Activated T-cell treated with anti-CD3 and anti-CD28 coated beads, Interleukin-2, amount 50 U/mL, for 1 hour (primary cell): ENCODE results near the gene ASL.
"Not testable (repeated sequence)": the region's sequence is repeated elsewhere in the genome, so short reads cannot be mapped to it uniquely, and the experiment has no call there.

ENCODE experiments used
- DNase-seq: peaks from one replicate; pipeline ENCODE4 v3.0.0-alpha.2; 2020

Gene ASL

GRCh38 chr7:66075590-66076461, at the start of gene ASL:
TSS of gene ASL (plus strand) at chr7:66075819. CDS start at chr7:66076082, 263 bp downstream.
- peak; percentile 88 for DNase-seq

- DNase-seq = not testable (repeated sequence)
Measured at GRCh38 chr7:66028342-66028741, 47.3 kb upstream of the ASL start.

GRCh38 chr7:66033471-66034385, 41.9 kb upstream of the ASL start:
- DNase-seq = no peak

GRCh38 chr7:66034436-66035010, 41.1 kb upstream of the ASL start:
- DNase-seq = not testable (repeated sequence)

GRCh38 chr7:66036382-66036781, 39.2 kb upstream of the ASL start:
- no peak for DNase-seq

GRCh38 chr7:66036788-66037187, 38.8 kb upstream of the ASL start:
- no peak for DNase-seq

- no peak for DNase-seq
Measured at GRCh38 chr7:66039094-66039670, 36.4 kb upstream of the ASL start.

- peak; percentile 32 for DNase-seq
Measured at GRCh38 chr7:66043681-66044497, 31.7 kb upstream of the ASL start.

- DNase-seq = not testable (repeated sequence)
Measured at GRCh38 chr7:66044498-66044854, 31.1 kb upstream of the ASL start.

GRCh38 chr7:66047426-66047825, 28.2 kb upstream of the ASL start:
- no peak for DNase-seq

- not testable (repeated sequence) for DNase-seq
Measured at GRCh38 chr7:66049886-66050285, 25.7 kb upstream of the ASL start.

GRCh38 chr7:66050337-66050957, 25.2 kb upstream of the ASL start:
- DNase-seq = no peak

- DNase-seq = no peak
Measured at GRCh38 chr7:66050990-66051448, 24.6 kb upstream of the ASL start.

- no peak for DNase-seq
Measured at GRCh38 chr7:66052447-66052846, 23.2 kb upstream of the ASL start.

- DNase-seq = no peak
Measured at GRCh38 chr7:66054063-66054462, 21.6 kb upstream of the ASL start.

- DNase-seq = no peak
Measured at GRCh38 chr7:66055321-66055956, 20.2 kb upstream of the ASL start.

- no peak for DNase-seq
Measured at GRCh38 chr7:66060796-66061195, 14.8 kb upstream of the ASL start.

- no peak for DNase-seq
Measured at GRCh38 chr7:66069732-66070131, 5.9 kb upstream of the ASL start.

GRCh38 chr7:66070222-66070621, 5.4 kb upstream of the ASL start:
- no peak for DNase-seq

GRCh38 chr7:66072208-66072607, 3.4 kb upstream of the ASL start:
- not testable (repeated sequence) for DNase-seq
